Endothelial cell of umbilical vein (primary cell): ENCODE data around the gene LRRK1. TPM values are rescaled to one million over a fixed set of nuclear protein-coding genes. Genes with fewer than 3 reads are reported as not detected.
"Not testable (repeated sequence)": the region's sequence is repeated elsewhere in the genome, so short reads cannot be mapped to it uniquely, and the experiment has no call there.

Source experiments
- BruUV-seq: library from RNA; stranded (reverse); fragments of 400-500 nt; replicated peaks from 2 replicates; lab custom pipeline; 2021; lab: Mats Ljungman, UMichigan
- CTCF ChIA-PET: fragments of 300-600, 350-600 bp; sonication (Branson Sonifier 250); formaldehyde crosslinking; loops from one replicate; lab custom pipeline; 2021; ENCODE audit warnings: antibody characterized with exemption, inconsistent platforms; lab: Charles Lee
- POLR2A ChIA-PET: fragments of 300-600, 350-600 bp; sonication (Branson Sonifier 250); formaldehyde crosslinking; loops from one replicate; lab custom pipeline; 2021; ENCODE audit warnings: antibody characterized with exemption, inconsistent platforms; lab: Charles Lee
- DNase-seq: peaks from one replicate; pipeline ENCODE4 v3.0.0-alpha.2; 2011; ENCODE audit warnings: low read depth, low spot score
- FAIRE-seq: peaks from 2 replicates; lab custom pipeline; 2011; peaks lifted over from hg19 to GRCh38; lab: Jason Lieb, UNC
- H2AFZ ChIP-seq: 2 replicates; pipeline ENCODE4 v1.6.0; 2012; ENCODE audit warnings: low read depth, low read length, control low read depth, inconsistent platforms
- H3K27ac ChIP-seq: 2 replicates; pipeline ENCODE4 v1.5.1; 2011; ENCODE audit warnings: low read depth, mild to moderate bottlenecking, control low read depth, low read length, moderate library complexity; ENCODE audit not compliant: insufficient read depth
- H3K27me3 ChIP-seq, 2 experiments: 2 replicates each; pipeline versions ENCODE4 v1.6.0 to v1.6.1; 2011; ENCODE audit warnings: low read length in 2 of 2, mixed read lengths in 1 of 2; ENCODE audit not compliant: control insufficient read depth in 2 of 2, insufficient read depth in 2 of 2
- H3K36me3 ChIP-seq, 2 experiments: 2 replicates in 1 of 2; 3 replicates in 1 of 2; pipeline ENCODE4 v1.5.1; 2011; ENCODE audit warnings: low read length in 2 of 2, mild to moderate bottlenecking in 1 of 2, moderate library complexity in 1 of 2; ENCODE audit not compliant: control insufficient read depth in 2 of 2, insufficient read depth in 2 of 2; ENCODE audit errors: extremely low read depth in 1 of 2
- H3K4me1 ChIP-seq: 3 replicates; pipeline ENCODE4 v1.5.1; 2011; ENCODE audit warnings: mild to moderate bottlenecking, low read length; ENCODE audit not compliant: control insufficient read depth, insufficient read depth; ENCODE audit errors: extremely low read depth
- H3K4me2 ChIP-seq: 2 replicates; pipeline ENCODE4 v1.6.1; 2011; ENCODE audit warnings: low read length, control low read depth, mixed read lengths; ENCODE audit not compliant: insufficient read depth
- H3K4me3 ChIP-seq, 3 experiments: fragments of 200-600 bp in 1 of 3; sonication (generic), shearing (Covaris generic) in 1 of 3; replicated peaks in 1 of 3; 2 replicates each; pipeline ENCODE4 v1.5.1; 2011 to 2016; ENCODE audit warnings: control low read depth in 3 of 3, low read length in 3 of 3, mild to moderate bottlenecking in 2 of 3, inconsistent platforms in 1 of 3, low read depth in 1 of 3, moderate library complexity in 1 of 3; ENCODE audit not compliant: insufficient read depth in 1 of 3
- H3K79me2 ChIP-seq: 2 replicates; pipeline ENCODE4 v1.6.0; 2012; ENCODE audit warnings: low read length, inconsistent platforms; ENCODE audit not compliant: control insufficient read depth, insufficient read depth
- H3K9ac ChIP-seq: replicated peaks from 2 replicates; pipeline ENCODE3; 2011; ENCODE audit warnings: low read length, control low read depth; ENCODE audit not compliant: insufficient read depth; ENCODE audit errors: extremely low read depth
- H3K9me1 ChIP-seq: replicated peaks from 3 replicates; pipeline ENCODE4 v1.6.0; 2011; ENCODE audit warnings: mild to moderate bottlenecking, low read length; ENCODE audit not compliant: control insufficient read depth, insufficient read depth; ENCODE audit errors: extremely low read depth
- H3K9me3 ChIP-seq: replicated peaks from 2 replicates; pipeline ENCODE4 v1.5.1; 2012; ENCODE audit warnings: low read length, inconsistent platforms; ENCODE audit not compliant: control insufficient read depth, insufficient read depth
- H4K20me1 ChIP-seq: replicated peaks from 2 replicates; pipeline ENCODE3; 2011; ENCODE audit warnings: mild to moderate bottlenecking, low read length; ENCODE audit not compliant: control insufficient read depth, insufficient read depth; ENCODE audit errors: extremely low read depth
- GATA2 ChIP-seq: IDR thresholded peaks from 2 replicates; pipeline ENCODE4 v1.7.0; 2011; ENCODE audit warnings: low read depth, mild to moderate bottlenecking, moderate library complexity, mixed read lengths, low read length; ENCODE audit not compliant: insufficient read length, insufficient read depth
- JUN ChIP-seq: IDR thresholded peaks from 2 replicates; pipeline ENCODE4 v1.6.1; 2011; ENCODE audit warnings: borderline replicate concordance, low read depth; ENCODE audit not compliant: insufficient read length, insufficient read depth
- MAX ChIP-seq: IDR thresholded peaks from 2 replicates; pipeline ENCODE4 v1.6.1; 2011; ENCODE audit not compliant: insufficient read depth, insufficient read length
- dilution Hi-C: fragments of 300-500 bp; cut with MboI; formaldehyde crosslinking; loops from one replicate; pipeline ENCODE4 v1.15.0; 2019; ENCODE audit warnings: low sequenced_read_pairs; ENCODE audit not compliant: extremely low pct_ligation_motif_present
- intact Hi-C: fragments of 100-400 bp; cut with micrococcal nuclease; formaldehyde crosslinking; loops from one replicate; pipeline ENCODE4 v1.10.0; 2022
- polyA plus RNA-seq, 4 experiments: library from polyadenylated mRNA; depleted of rRNA in 3 of 4; stranded (reverse) in 3 of 4; unstranded in 1 of 4; fragments of >200 nt; gene quantifications; 2 replicates each; pipeline versions ENCODE4 v1.2.1 to v1.2.3, GENCODE V29; 2011 to 2012; ENCODE audit warnings: missing spikeins in 1 of 4
- total RNA-seq: library from RNA; stranded (reverse); gene quantifications from 2 replicates; pipeline ENCODE4 v1.2.3, GENCODE V29; 2021

The LRRK1 gene
- total and polyA plus RNA-seq, 2 donors (not counting 3 experiments of a cell fraction or from before 2014, with no cell fraction given), result 11.0 to 22.1 TPM

GRCh38 chr15:101093958-101094357 is 174.8 kb downstream of the LRRK1 start:
- Histone ChIP-seq H3K4me2 (no peak overlapping the region), H3K4me3 (no peak overlapping the region), H3K9me1 (no peaks in the 10 kb centered on the region), H2AFZ (no peak overlapping the region), H4K20me1 (no peaks in the 10 kb centered on the region), H3K79me2 (no peaks in the 10 kb centered on the region), H3K9me3 (no peaks in the 10 kb centered on the region), H3K27ac (no peak overlapping the region), H3K27me3 (peaks cover 0 to 5% of the 10 kb centered on the region in 2 experiments), H3K9ac (no peak overlapping the region), H3K4me1 (peaks cover 17% of the 10 kb centered on the region), H3K36me3 (no peaks in the 10 kb centered on the region)
- BruUV-seq, result no TSS peak
- TF ChIP-seq GATA2 (no peak), JUN (no peak), MAX (no peak)
- FAIRE-seq (no peak), DNase-seq (no peak)
- dilution Hi-C loops (no loop called here), intact Hi-C loops (no loop called here)
- CTCF ChIA-PET, result interaction anchor here (1.1 kb wide), 1 partner anchor 158 kb away, joined by 4 read pairs; the partner anchor contains the start of gene CHSY1
- POLR2A ChIA-PET, result no interaction called here

DNA sequence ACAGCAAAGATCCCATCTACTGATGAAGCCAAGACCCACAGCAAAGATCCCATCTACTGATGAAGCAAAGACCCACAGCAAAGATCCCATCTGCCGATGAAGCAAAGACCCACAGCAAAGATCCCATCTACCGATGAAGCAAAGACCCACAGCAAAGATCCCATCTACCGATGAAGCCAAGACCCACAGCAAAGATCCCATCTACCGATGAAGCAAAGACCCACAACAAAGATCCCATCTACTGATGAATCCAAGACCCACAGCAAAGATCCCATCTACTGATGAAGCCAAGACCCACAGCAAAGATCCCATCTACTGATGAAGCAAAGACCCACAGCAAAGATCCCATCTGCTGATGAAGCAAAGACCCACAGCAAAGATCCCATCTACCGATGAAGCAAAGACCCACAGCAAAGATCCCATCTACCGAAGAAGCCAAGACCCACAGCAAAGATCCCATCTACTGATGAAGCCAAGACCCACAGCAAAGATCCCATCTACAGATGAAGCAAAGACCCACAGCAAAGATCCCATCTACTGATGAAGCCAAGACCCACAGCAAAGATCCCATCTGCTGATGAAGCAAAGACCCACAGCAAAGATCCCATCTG is 176.7 kb downstream of the LRRK1 start:
- DNase-seq, H3K9me3 ChIP-seq, BruUV-seq, H3K79me2 ChIP-seq, H3K27ac ChIP-seq, H3K4me2 ChIP-seq, H3K36me3 ChIP-seq, POLR2A ChIA-PET, H2AFZ ChIP-seq, H4K20me1 ChIP-seq, intact Hi-C loops, FAIRE-seq, H3K27me3 ChIP-seq, H3K9ac ChIP-seq, dilution Hi-C loops, H3K9me1 ChIP-seq, CTCF ChIA-PET, H3K4me3 ChIP-seq: not testable (repeated sequence)
- H3K4me1 ChIP-seq, result peaks cover 14% of the 10 kb centered on the region
